Measurements from ENCODE around the gene MATN3. TPM values are rescaled to one million over a fixed set of nuclear protein-coding genes. Genes with fewer than 3 reads are reported as not detected.

Gene MATN3
- total RNA-seq, 2 donors from 2014 or later, result 1.2 to 2.9 TPM

GRCh38 chr2:19987936-19988335 lies 24.5 kb downstream of the MATN3 start:
- Histone ChIP-seq H3K9me3 (no peaks in the 10 kb centered on the region), H3K36me3 (no peaks in the 10 kb centered on the region), H3K27ac (no peak overlapping the region), H3K4me1 (replicated peaks) (no peaks in the 10 kb centered on the region), H3K27me3 (replicated peaks; ENCODE audit: insufficient read depth) (no peaks in the 10 kb centered on the region), H3K4me3 (no peak overlapping the region)
- DNase-seq (ENCODE audit: low spot score), result no peak
- TF ChIP-seq POLR2AphosphoS5 (IDR thresholded peaks at IDR 0.05), result no peak
- no peak for TF ChIP-seq CTCF (IDR thresholded peaks at IDR 0.05)
- no peak for TF ChIP-seq POLR2A (IDR thresholded peaks at IDR 0.05)
- intact Hi-C loops (cut with DNase I), result no loop called here
- WGBS, result 93% methylated on average over 5 of the region's 5 CpGs

GRCh38 chr2:19982268-19982667 lies 30.2 kb downstream of the MATN3 start:
- Histone ChIP-seq H3K9me3 (no peaks in the 10 kb centered on the region), H3K4me1 (replicated peaks) (no peaks in the 10 kb centered on the region), H3K4me3 (no peak overlapping the region), H3K27ac (no peak overlapping the region), H3K36me3 (no peaks in the 10 kb centered on the region), H3K27me3 (replicated peaks; ENCODE audit: insufficient read depth) (no peaks in the 10 kb centered on the region)
- no peak for DNase-seq (ENCODE audit: low spot score)
- 50% methylated on average over 1 of the region's 1 CpG for WGBS
- TF ChIP-seq POLR2AphosphoS5 (IDR thresholded peaks at IDR 0.05) (no peak), POLR2A (IDR thresholded peaks at IDR 0.05) (no peak), CTCF (IDR thresholded peaks at IDR 0.05) (no peak)
- intact Hi-C loops (cut with DNase I), result no loop called here

- WGBS, result 56% methylated on average over 1 of the region's 1 CpG
Observed at GRCh38 chr2:19979932-19980331, 32.5 kb downstream of the MATN3 start.

GRCh38 chr2:19973466-19973865 lies 39.0 kb downstream of the MATN3 start:
- H3K27me3 ChIP-seq (replicated peaks; ENCODE audit: insufficient read depth), result no peaks in the 10 kb centered on the region
- H3K36me3 ChIP-seq, result no peaks in the 10 kb centered on the region
- H3K4me1 ChIP-seq (replicated peaks), result no peaks in the 10 kb centered on the region
- TF ChIP-seq POLR2A (IDR thresholded peaks at IDR 0.05), result no peak
- no peak for TF ChIP-seq POLR2AphosphoS5 (IDR thresholded peaks at IDR 0.05)
- no peak for TF ChIP-seq CTCF (IDR thresholded peaks at IDR 0.05)
- 89% methylated on average over 8 of the region's 8 CpGs for WGBS
- no peak overlapping the region for H3K27ac ChIP-seq
- no peak for DNase-seq (ENCODE audit: low spot score)
- no peaks in the 10 kb centered on the region for H3K9me3 ChIP-seq
- H3K4me3 ChIP-seq, result no peak overlapping the region
- intact Hi-C loops (cut with DNase I), result no loop called here

More at GRCh38 chr2:19979932-19980331, 32.5 kb downstream of the MATN3 start:
- Histone ChIP-seq H3K4me3 (no peak overlapping the region), H3K4me1 (replicated peaks) (no peaks in the 10 kb centered on the region), H3K27ac (no peak overlapping the region), H3K27me3 (replicated peaks; ENCODE audit: insufficient read depth) (no peaks in the 10 kb centered on the region), H3K36me3 (no peaks in the 10 kb centered on the region), H3K9me3 (no peaks in the 10 kb centered on the region)
- TF ChIP-seq POLR2AphosphoS5 (IDR thresholded peaks at IDR 0.05), result no peak
- TF ChIP-seq POLR2A (IDR thresholded peaks at IDR 0.05), result no peak
- no peak for TF ChIP-seq CTCF (IDR thresholded peaks at IDR 0.05)
- intact Hi-C loops (cut with DNase I), result no loop called here
- DNase-seq (ENCODE audit: low spot score), result no peak

- Histone ChIP-seq H3K27me3 (replicated peaks; ENCODE audit: insufficient read depth) (no peaks in the 10 kb centered on the region), H3K4me1 (replicated peaks) (no peaks in the 10 kb centered on the region), H3K36me3 (no peaks in the 10 kb centered on the region), H3K27ac (no peak overlapping the region), H3K9me3 (no peaks in the 10 kb centered on the region), H3K4me3 (no peak overlapping the region)
- DNase-seq (ENCODE audit: low spot score), result no peak
- intact Hi-C loops (cut with DNase I), result no loop called here
- 71% methylated on average over 3 of the region's 3 CpGs for WGBS
- no peak for TF ChIP-seq POLR2A (IDR thresholded peaks at IDR 0.05)
- no peak for TF ChIP-seq POLR2AphosphoS5 (IDR thresholded peaks at IDR 0.05)
- no peak for TF ChIP-seq CTCF (IDR thresholded peaks at IDR 0.05)
Observed at GRCh38 chr2:19971691-19972090, 40.8 kb downstream of the MATN3 start.
